NCI-H146 treated with DMSO at 0.1 percent for 48 hours (cell line): Measurements from ENCODE around the gene CFAP73.
A peak's percentile ranks its signal among the peaks of the same experiment; 100 is the strongest.
"Not testable (repeated sequence)": the region's sequence is repeated elsewhere in the genome, so short reads cannot be mapped to it uniquely, and the experiment has no call there.

ENCODE experiments used
- DNase-seq: peaks from one replicate; lab custom pipeline; 2025; ENCODE audit not compliant: unreplicated experiment; lab: John Stamatoyannopoulos, UW

Gene CFAP73

GRCh38 chr12:113141716-113142115 lies 7.8 kb upstream of the CFAP73 start:
- DNase-seq, result not testable (repeated sequence)

GRCh38 chr12:113142173-113142885 lies 7.2 kb upstream of the CFAP73 start:
- no peak for DNase-seq

- DNase-seq, result no peak
Measured at GRCh38 chr12:113142886-113143332, 6.6 kb upstream of the CFAP73 start.

GRCh38 chr12:113143959-113144358 lies 5.6 kb upstream of the CFAP73 start:
- no peak for DNase-seq

- DNase-seq, result no peak
Measured at GRCh38 chr12:113144806-113145205, 4.7 kb upstream of the CFAP73 start.

GRCh38 chr12:113145720-113146551 lies 3.6 kb upstream of the CFAP73 start:
- DNase-seq, result no peak

- no peak for DNase-seq
Measured at GRCh38 chr12:113146999-113147398, 2.5 kb upstream of the CFAP73 start.

- DNase-seq, result no peak
Measured at GRCh38 chr12:113151655-113152054, 2.1 kb downstream of the CFAP73 start.

- no peak for DNase-seq
Measured at GRCh38 chr12:113152196-113152834, 2.8 kb downstream of the CFAP73 start.

GRCh38 chr12:113152835-113153814 lies 3.6 kb downstream of the CFAP73 start:
- DNase-seq, result peak; percentile 50

GRCh38 chr12:113154351-113154973 lies 4.9 kb downstream of the CFAP73 start:
- peak; percentile 21 for DNase-seq

- no peak for DNase-seq
Measured at GRCh38 chr12:113155060-113155459, 5.5 kb downstream of the CFAP73 start.

- no peak for DNase-seq
Measured at GRCh38 chr12:113155646-113156045, 6.1 kb downstream of the CFAP73 start.

GRCh38 chr12:113157218-113157859 lies 7.8 kb downstream of the CFAP73 start:
- no peak for DNase-seq

GRCh38 chr12:113158439-113159203 lies 9.1 kb downstream of the CFAP73 start:
- no peak for DNase-seq

- no peak for DNase-seq
Measured at GRCh38 chr12:113159937-113160336, 10.4 kb downstream of the CFAP73 start.

- no peak for DNase-seq
Measured at GRCh38 chr12:113161415-113162016, 12.0 kb downstream of the CFAP73 start.
